GM19043 (cell line): Measurements from ENCODE around the gene RIOK3.
"Not testable (repeated sequence)": the region's sequence is repeated elsewhere in the genome, so short reads cannot be mapped to it uniquely, and the experiment has no call there.

ENCODE experiments used
- ATAC-seq: cut with Tn5 transposase; IDR thresholded peaks from one replicate; pipeline ENCODE4 v1.9.1; 2021; ENCODE audit warnings: low read depth; ENCODE audit not compliant: unreplicated experiment

RIOK3 gene

DNA sequence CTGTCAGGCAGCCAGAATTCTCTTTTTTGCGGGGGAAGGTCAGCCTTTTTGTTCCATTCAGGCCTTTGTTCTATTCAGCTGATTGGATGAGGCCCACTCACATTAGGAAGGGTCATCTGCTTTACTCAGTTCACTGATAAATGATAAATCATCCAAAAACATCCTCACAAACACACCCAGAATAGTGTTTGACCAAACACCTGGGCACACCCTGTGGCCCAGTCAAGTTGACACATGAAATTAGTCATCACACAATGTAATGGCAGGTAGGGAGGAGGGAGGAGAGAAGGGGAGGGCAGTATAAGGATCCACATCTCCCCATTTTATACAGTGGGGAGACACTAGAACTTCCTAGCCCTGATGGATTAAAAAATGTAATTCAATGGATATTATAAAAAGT lies 41.9 kb downstream of the RIOK3 start:
- no peak for ATAC-seq

- ATAC-seq: no peak
These were observed 42.8 kb downstream of the RIOK3 start for GRCh38 chr18:23495723-23496440.

- no peak for ATAC-seq
These were observed 45.0 kb downstream of the RIOK3 start for GRCh38 chr18:23498117-23498516.

GRCh38 chr18:23498877-23499276 lies 45.8 kb downstream of the RIOK3 start:
- ATAC-seq: peak; percentile 44

DNA sequence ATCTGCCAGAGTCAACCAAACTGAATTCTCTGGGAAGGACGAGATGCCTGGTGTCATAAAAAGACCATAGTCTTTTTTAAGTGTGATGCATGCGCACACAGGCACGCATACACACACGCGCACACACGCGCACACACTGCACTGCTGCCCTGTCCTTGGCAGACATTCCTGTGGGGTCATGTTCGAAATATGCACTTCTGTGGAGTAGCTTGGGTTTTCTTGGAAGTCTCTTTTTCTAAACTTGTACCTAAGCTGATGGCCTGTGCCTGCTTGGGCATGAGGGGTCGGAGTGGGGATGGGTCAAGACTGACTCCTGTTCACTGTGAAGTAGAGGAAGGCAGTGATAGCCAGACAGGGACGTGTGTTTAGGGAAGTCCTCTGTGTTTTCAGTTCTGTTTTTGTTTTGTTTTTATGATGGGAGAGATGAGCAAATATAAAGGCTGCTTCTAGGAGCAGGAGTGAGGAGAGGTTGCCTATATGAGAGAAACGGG lies 46.2 kb downstream of the RIOK3 start:
- ATAC-seq: no peak

GRCh38 chr18:23501626-23502025 lies 48.5 kb downstream of the RIOK3 start:
- no peak for ATAC-seq

- no peak for ATAC-seq
These were observed 49.5 kb downstream of the RIOK3 start for GRCh38 chr18:23502516-23503037.

DNA sequence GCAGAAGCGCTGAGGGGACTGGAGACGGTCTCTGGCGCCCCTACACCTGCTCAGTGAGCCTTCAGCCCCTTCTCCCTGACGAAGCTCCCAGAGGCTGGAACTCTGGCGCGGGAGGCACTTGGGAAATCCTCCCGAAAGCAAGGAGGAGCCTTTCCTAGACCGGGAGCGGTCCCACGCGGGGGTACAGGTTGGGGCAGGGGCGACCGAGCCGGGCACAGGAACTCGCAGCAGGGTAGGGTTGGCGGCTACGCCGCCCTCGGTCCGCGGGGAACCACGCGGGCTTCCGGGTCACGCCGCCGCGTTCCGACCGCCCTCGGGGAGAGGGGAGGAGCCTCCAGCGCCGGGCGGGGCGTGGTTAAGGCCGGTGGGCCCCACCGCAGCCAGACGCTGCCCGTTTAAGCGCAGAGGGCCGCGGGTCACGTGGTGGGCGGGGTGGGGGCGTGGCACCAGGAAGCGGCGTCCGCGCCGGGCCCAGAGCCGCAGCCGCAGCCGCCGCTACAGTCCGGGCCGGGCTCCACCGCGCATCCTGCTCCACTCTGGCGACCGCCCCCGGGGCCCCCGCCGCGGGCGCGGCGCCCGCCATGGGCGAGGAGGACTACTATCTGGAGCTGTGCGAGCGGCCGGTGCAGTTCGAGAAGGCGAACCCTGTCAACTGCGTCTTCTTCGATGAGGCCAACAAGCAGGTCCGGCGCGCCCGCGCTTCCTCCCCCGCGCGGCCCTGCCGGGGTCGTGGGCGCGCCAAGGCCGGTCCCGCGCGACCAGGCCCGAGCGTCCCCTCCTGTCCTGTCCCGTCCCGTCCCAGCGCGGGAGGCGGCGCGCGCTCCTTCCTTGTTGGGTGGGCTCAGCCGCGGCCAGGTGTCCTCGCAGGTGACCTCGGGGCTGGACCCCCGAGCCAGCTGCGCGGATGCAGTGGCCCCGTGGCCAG lies 50.2 kb downstream of the RIOK3 start, which contains the start of gene RMC1:
RMC1 (plus strand) TSS at position 474 of the 925 bp plus-strand sequence; CDS start at position 582, 108 bp downstream.
- peak; percentile 59 for ATAC-seq

- no peak for ATAC-seq
These were observed 50.9 kb downstream of the RIOK3 start for GRCh38 chr18:23503963-23504344.

DNA sequence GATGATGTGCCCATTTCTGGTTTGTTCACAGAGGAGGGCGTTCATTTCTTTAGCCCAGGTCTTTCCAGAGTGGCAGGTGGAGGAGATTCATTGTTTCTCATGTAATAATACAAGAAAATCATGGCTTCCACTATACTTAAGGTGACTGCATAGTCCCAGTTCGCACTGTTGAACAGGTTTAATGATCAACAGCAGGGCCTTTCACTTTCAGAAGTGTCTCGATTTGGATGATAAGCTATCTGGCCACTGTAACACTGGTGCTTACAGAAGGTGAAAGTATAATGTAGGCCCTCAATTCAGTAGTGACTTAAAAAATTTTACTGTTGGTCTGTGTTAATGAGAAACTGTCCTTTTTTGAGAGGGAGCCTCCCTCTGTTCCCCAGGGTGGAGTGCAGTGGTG lies 51.6 kb downstream of the RIOK3 start:
- peak; percentile 69 for ATAC-seq

GRCh38 chr18:23506393-23506792 lies 53.3 kb downstream of the RIOK3 start:
- no peak for ATAC-seq

- ATAC-seq: not testable (repeated sequence)
These were observed 57.8 kb downstream of the RIOK3 start for GRCh38 chr18:23510923-23511322.

DNA sequence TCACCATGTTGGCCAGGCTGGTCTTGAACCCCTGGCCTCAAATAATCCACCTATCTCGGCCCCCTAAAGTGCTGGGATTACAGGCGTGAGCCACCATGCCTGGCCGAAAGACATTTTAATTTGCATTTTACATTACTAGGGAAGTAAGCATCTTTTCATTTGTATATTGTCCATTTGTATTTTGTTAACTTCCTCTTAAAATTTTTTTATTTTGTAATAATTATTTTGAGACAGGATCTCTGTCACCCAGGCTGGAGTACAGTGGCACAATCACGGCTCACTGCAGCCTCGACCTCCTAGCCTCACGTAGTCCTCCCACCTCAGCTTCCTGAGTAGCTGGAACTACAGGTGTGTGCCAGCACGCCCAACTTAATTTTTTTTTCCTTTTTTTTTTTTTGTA lies 59.1 kb downstream of the RIOK3 start:
- ATAC-seq: not testable (repeated sequence)

DNA sequence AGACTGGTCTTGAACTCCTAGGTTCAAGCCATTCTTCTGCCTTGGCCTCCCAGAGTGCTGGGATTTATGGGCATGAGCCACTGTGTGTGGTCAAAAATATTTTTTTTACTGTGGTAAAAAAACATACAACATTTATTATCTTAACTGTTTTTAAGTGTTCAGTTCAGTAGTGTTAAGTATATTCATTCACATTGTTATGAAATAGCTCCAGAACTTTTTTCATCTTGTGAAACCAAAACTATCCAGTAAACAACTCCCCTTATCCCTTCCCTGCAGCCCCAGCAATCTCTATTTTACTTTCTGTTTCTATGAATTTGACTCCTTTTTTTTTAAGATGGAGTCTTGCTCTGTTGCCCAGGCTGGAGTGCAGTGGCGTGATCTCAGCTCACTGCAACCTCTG lies 59.6 kb downstream of the RIOK3 start:
- no peak for ATAC-seq

DNA sequence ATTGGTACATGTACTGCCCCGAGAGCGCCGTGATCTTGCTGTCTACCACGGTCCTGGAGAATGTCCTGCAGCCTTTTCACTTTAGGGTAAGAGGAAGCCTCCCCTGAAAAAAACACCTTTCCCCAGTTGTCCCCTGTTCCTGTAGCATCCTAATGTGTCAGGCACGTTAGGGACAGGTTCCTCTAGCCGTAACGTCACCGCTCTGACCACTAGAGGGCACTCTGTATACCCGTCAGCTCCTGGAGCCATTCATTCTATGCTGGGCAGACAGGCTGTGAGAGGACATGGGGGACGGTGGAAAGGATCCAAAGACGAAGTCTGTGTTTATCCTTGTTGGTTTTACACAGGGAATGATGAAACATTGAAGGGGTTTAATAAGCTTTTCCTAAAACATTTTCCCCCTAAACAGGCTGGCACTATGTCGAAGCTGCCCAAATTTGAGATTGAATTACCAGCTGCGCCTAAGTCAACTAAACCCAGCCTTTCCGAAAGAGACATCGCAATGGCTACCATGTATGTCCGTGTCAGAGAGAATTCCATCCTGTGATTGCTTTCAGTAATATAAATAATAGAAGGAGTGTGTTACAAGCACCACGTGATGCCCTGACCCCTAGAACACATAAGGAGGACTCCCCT lies 62.9 kb downstream of the RIOK3 start:
- ATAC-seq: peak; percentile 89

GRCh38 chr18:23519734-23520133 lies 66.6 kb downstream of the RIOK3 start:
- no peak for ATAC-seq

DNA sequence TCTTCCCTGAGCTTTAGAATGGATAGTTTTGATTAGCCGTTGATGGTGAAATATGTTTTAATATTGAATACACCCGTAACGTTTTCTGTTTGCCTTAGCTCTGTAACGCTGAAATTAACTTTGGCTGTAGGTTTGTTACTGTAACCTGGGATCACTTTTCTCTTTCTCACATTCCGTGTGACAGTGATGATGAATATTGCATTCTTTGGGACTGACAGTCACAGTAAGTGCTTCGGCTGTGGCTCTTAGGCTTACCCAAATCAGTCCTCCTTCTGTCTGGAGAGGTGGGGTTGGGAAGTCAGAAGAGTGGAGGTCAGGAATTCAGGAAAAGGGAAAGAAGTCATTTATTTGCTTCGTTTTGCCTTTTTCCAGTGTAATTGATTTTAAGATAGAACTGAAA lies 68.2 kb downstream of the RIOK3 start:
- no peak for ATAC-seq

- ATAC-seq: no peak
These were observed 68.8 kb downstream of the RIOK3 start for GRCh38 chr18:23521907-23522306.

DNA sequence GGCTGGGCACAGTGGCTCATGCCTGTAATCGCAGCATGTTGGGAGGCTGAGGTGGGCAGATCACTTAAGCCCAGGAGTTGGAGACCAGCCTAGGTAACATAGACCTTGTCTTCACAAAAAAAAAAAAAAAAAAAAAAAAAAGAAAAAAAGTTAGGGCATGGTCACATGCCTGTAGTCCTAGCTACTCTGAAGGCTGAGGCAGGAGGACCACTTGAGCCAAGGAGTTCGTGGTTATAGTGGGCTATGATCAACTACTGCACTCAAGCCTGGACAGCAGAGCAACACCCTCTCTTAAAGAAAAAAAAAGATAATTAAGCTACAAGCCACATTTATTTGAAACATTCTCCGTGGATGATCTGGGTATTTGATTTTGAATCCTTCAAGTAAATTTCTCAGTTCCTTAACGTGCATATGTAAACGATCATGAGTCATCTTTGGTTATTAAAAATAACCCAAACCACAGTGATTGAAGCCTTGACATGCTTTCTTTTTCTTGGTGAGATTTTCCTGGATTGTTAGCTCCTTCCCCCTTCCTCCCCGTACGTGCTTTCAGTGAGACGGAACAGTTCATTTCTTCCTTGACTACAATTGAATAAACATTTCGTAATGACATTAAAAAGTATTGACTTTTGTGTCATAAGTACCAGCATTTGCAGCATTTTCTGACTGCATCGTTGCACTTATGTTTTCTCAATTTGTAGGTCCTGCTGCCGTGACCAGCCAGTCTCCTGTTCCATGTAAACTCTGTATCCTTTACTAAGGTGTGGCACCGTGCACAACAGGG lies 70.5 kb downstream of the RIOK3 start:
- ATAC-seq: no peak

GRCh38 chr18:23524213-23524707 lies 71.2 kb downstream of the RIOK3 start:
- ATAC-seq: no peak
